ENCODE data around the gene SRPK1. TPM values are rescaled to one million over a fixed set of nuclear protein-coding genes. Genes with fewer than 3 reads are reported as not detected.

Gene SRPK1
- total RNA-seq, result 10 to 100 TPM; 19.7 to 24.2 TPM

DNA sequence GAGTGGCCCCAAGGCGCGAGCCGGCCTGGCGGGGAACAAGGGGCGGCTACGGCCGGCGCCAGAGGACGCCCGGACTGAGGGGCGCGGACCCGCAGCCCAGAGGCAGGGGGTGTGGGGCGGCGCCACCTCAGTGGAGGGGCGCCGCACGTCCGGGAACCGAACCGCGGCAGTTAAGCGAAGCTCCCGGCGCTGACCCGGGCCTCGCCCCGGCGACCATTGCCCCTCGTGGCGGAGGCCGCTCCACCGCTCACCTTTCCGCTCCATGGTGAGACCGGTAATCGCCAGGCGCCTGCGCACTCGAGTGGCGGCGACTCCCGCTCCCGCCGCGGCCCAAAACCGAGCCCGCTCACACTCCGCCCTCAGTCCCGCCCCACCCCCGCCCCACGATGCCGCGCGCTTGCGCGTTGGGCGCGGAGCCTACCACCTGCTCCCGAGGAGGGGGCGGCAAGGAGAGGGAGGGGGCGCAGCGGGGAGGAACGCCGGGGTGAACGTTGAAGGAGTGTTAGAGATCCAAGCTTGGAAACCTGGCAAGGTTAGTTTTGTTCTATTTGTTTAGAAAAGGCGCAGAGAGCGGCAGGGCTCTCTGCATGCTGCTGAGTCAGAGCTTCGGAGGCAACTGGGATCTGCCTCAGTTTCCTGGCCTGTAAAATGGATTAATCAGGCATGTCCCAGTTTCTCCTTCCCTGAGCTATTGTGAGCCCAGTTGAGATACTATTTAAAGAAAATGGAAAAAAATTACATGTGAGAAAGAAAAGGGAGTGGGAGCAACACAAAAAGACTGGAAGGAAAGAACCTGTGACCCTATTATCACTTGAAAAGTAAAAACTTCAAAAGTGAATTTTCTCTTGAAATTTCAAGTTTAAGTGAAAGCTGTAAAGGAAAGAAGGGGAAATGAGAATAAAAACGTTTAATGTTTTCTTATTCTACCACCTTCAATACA, at the start of gene SRPK1:
TSS of gene SRPK1 (minus strand) at position 306 of the 940 bp plus-strand sequence. CDS start at position 264, 42 bp downstream.
- Histone ChIP-seq H3K9me3 (no peaks in the 10 kb centered on the region), H3K4me3 (peak within 1 kb of the TSS; percentile 87 to 88), H3K4me1 (peaks cover 0 to 26% of the 10 kb centered on the region in 2 donors), H3K27ac (peak within 1 kb of the TSS; percentile 68 to 72), H3K27me3 (no peaks in the 10 kb centered on the region), H3K36me3 (no peaks in the 10 kb centered on the region)
- DNase-seq (ENCODE audit: low spot score), result peak; percentile 79
- TF ChIP-seq, protein P1, sequence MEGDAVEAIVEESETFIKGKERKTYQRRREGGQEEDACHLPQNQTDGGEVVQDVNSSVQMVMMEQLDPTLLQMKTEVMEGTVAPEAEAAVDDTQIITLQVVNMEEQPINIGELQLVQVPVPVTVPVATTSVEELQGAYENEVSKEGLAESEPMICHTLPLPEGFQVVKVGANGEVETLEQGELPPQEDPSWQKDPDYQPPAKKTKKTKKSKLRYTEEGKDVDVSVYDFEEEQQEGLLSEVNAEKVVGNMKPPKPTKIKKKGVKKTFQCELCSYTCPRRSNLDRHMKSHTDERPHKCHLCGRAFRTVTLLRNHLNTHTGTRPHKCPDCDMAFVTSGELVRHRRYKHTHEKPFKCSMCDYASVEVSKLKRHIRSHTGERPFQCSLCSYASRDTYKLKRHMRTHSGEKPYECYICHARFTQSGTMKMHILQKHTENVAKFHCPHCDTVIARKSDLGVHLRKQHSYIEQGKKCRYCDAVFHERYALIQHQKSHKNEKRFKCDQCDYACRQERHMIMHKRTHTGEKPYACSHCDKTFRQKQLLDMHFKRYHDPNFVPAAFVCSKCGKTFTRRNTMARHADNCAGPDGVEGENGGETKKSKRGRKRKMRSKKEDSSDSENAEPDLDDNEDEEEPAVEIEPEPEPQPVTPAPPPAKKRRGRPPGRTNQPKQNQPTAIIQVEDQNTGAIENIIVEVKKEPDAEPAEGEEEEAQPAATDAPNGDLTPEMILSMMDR (IDR thresholded peaks at IDR 0.05), result peak in 1 of 2 donors; percentile 21

DNA sequence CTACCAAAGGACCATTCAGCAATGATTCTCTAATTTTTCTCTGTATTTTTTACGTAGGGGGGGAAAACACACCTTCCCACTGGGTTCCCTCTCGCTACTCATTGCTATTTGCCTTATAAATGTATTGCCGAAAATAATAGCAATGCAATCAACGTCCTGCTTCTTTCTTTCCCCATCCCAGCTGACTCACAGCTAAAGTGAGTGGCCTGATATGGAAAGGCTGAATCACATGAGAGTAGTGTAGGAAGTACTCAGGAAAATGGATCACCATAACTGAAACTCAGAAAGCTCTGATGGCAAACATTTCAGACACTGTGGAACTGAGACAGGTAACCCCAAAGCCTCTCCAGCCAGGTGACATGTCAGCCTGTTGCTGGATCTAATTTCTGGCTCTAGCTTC, 49.3 kb upstream of the SRPK1 start:
- H3K27ac ChIP-seq, result no peak overlapping the region
- no peaks in the 10 kb centered on the region for H3K36me3 ChIP-seq
- H3K27me3 ChIP-seq, result no peaks in the 10 kb centered on the region
- no peaks in the 10 kb centered on the region for H3K4me1 ChIP-seq
- no peak overlapping the region for H3K4me3 ChIP-seq
- H3K9me3 ChIP-seq, result no peaks in the 10 kb centered on the region
- TF ChIP-seq, protein P1 (IDR thresholded peaks at IDR 0.05), result no peak
- DNase-seq (ENCODE audit: low spot score), result no peak

DNA sequence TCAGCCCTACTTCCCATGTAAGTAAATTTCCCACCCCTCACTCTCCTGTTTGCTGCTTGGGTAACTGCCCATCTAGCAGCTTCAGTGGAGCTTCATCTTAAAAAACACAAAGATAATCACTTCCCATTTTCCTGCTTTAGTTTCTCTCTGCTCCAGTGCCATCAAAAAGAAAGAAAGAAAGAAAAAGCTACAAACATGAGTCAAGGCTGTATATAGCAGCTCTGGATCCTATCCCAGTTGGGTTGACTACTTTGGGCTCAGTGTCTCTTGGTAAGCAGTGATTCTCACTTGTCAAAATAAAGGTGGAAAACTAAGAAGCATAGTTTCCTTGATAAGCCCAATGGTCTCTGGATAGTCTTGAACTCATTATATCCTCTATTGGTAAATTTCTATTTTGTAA, 48.7 kb upstream of the SRPK1 start:
- TF ChIP-seq, protein P1 (IDR thresholded peaks at IDR 0.05), result no peak

DNA sequence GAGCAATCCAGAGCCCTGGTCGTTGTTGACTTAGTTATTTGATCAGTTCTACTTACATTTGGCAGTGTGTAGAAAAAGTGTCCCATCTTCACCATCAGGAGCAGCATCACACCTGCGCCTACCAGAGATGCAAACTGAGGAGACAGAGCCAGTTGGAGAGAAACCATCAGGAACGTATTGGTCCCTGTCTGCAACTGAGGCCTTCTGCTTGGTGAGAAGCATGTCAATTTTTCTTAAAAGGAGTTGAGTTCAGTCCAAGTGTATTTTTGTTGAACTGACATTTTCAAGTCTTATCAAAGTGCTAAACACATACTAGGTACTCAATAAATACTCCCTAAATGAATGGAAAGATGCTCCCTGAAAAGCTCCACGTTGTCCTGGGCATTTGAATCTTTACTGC, 47.9 kb upstream of the SRPK1 start:
- H3K9me3 ChIP-seq, result no peaks in the 10 kb centered on the region
- H3K36me3 ChIP-seq, result no peaks in the 10 kb centered on the region
- TF ChIP-seq, protein P1 (IDR thresholded peaks at IDR 0.05), result no peak
- no peaks in the 10 kb centered on the region for H3K4me1 ChIP-seq
- no peak overlapping the region for H3K4me3 ChIP-seq
- H3K27ac ChIP-seq, result no peak overlapping the region
- no peak for DNase-seq (ENCODE audit: low spot score)
- no peaks in the 10 kb centered on the region for H3K27me3 ChIP-seq

More for the DNA sequence above, 48.7 kb upstream of the SRPK1 start:
- no peaks in the 10 kb centered on the region for H3K27me3 ChIP-seq
- no peaks in the 10 kb centered on the region for H3K4me1 ChIP-seq
- no peak for DNase-seq (ENCODE audit: low spot score)
- H3K27ac ChIP-seq, result no peak overlapping the region
- H3K4me3 ChIP-seq, result no peak overlapping the region
- no peaks in the 10 kb centered on the region for H3K9me3 ChIP-seq
- no peaks in the 10 kb centered on the region for H3K36me3 ChIP-seq

DNA sequence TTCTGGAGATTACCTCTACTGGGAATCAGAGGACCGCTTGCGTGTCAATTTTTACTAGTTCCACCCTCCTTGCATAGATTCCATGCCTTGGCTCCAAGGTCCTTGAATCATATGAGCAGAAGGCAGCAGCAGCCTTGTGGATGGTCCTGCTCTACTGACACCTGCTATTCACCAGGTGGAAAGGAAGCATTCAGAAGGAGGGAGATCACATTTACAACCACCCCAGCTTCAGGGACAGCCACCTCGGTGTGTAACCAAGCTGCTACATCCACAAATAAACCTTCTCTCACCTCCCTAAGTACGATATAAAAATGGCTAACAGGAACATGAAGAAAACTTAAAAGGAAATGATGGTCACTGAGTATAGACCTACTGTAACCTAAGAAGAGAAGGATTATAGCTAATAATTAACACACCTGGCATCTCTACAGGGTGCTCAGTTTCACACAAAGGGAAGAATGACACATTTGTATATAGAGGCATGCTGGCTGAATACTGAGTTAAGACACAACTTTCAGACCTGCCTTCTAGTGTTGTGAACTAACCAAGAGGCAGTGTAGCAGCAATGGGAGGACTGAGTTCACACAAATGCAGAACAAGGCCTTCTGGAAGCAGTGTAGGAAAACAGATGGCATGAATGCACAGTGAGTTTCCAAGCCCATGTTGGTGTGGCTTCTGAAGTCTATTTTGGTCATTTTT, 46.3 kb upstream of the SRPK1 start:
- H3K27ac ChIP-seq, result no peak overlapping the region

More for the DNA sequence above, 46.3 kb upstream of the SRPK1 start:
- no peak overlapping the region for H3K4me3 ChIP-seq
- H3K36me3 ChIP-seq, result no peaks in the 10 kb centered on the region
- no peaks in the 10 kb centered on the region for H3K9me3 ChIP-seq
- no peaks in the 10 kb centered on the region for H3K4me1 ChIP-seq
- no peaks in the 10 kb centered on the region for H3K27me3 ChIP-seq
- TF ChIP-seq, protein P1 (IDR thresholded peaks at IDR 0.05), result no peak
- no peak for DNase-seq (ENCODE audit: low spot score)

Measured in right atrium auricular region (tissue), 2 donors.